22Rv1 (cell line): ENCODE measurements around the gene FAM13C.

Experiments used
- CTCF ChIP-seq: fragments of 450-650 bp; IDR thresholded peaks from 2 replicates; pipeline ENCODE4 v1.5.1; 2017; ENCODE audit warnings: mild to moderate bottlenecking
- ZFX ChIP-seq: fragments of 450-650 bp; IDR thresholded peaks from 2 replicates; pipeline ENCODE4 v1.6.1; 2017; ENCODE audit warnings: antibody characterized with exemption, borderline replicate concordance

DNA sequence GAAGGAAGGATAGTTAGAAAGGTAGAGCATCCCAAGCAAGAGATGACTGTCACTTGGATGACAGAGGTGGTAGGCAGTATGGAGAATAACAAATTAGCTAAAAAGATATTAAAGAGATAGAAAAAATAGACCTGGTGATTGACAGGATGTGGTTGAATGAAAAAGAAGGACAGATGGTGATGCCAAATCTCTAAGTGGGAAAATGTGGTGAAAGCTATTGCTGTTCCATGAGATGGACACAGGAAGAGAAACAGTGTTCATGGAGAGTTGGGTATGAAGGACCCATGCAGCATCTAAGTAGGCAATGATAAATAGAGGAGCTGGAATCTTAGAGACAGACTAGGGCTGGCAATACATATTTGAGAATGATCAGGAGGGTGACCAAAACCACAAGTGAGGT, 30.7 kb downstream of the FAM13C start:
- TF ChIP-seq CTCF (no peak), ZFX (no peak)
